Dermis microvascular lymphatic vessel endothelial cell (primary cell): ENCODE measurements around the gene ARCN1. TPM values are rescaled to one million over a fixed set of nuclear protein-coding genes. Genes with fewer than 3 reads are reported as not detected.

Source experiments
- DNase-seq, 2 donors: peaks; one replicate each; pipeline versions ENCODE4 v3.0.0 to v3.0.0-alpha.2; 2010; ENCODE audit warnings: low read depth in 2 of 2
- total RNA-seq: library from RNA; depleted of rRNA; stranded (reverse); fragments of >200 nt; gene quantifications from 2 replicates; pipeline ENCODE4 v1.2.1, GENCODE V29; 2014

The ARCN1 gene
- total RNA-seq, 1 donor from 2014 or later: 70.7 TPM

- no peak for DNase-seq
Observed at GRCh38 chr11:118635642-118636041, 63.4 kb downstream of the ARCN1 start.

- no peak for DNase-seq
Observed at GRCh38 chr11:118636569-118637290, 64.5 kb downstream of the ARCN1 start.

GRCh38 chr11:118638726-118639125, 66.5 kb downstream of the ARCN1 start:
- no peak for DNase-seq

DNA sequence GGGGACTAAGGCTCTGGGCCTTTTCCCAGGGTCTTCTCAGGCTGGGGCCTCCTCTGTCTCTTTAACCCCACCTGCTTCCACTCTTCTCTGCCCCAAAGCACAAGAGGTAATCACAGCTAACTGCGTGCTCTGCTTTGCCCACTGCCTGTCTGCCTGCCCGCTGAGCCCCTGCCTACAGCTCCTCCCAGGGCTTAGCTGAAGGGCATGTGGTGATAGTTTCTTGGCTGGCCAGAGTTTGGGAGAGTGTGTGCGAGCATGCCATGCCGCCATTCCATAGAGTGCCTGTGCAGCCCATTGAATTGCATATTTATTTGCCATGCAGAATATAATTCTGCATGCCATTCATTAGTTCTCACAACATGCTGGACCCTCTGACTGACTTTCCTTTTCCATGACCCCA, 67.7 kb downstream of the ARCN1 start:
- DNase-seq: no peak

DNA sequence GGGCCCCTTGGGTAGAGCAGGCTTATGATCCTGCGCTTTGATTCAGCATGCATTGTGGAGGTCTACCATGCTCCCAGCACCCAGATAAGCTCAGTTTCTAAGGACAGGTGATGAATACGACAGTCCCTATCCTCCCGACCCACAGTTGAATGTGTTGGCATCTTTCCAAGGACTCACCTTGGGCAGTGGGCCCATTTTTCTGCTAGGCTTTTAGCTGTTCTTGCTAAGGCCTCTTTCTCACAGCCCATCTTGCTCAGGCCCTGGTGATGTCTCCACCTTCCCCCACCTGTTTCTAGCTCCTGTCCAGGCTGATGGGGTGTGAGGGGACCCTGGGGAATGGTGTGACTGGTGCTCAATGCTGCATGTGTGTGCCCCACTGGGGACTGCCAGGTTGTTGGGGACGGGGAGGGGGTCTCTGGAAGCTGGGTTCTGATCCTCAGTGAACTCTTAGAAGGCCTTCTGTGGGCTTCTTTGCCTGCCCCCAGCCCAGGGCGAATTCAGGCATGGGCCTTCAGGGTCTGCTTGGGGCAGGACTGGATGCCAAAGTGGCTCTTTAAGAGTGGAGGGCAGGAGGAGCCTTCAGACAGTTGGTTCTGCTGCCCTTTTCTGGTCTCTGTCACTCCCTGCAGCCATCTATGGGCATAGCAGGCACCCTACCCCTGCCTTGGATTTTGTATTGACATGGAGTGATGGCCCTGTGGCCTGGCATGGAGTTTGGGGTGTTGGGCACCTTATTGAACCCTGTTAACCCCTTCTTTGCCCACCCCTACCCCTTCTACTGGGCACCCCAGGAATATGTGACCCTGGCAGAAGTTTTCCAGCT, 68.3 kb downstream of the ARCN1 start:
- DNase-seq: no peak

- DNase-seq: no peak
Observed at GRCh38 chr11:118641397-118642019, 69.3 kb downstream of the ARCN1 start.

- no peak for DNase-seq
Observed at GRCh38 chr11:118643142-118643994, 71.2 kb downstream of the ARCN1 start.

GRCh38 chr11:118643995-118644345, 71.8 kb downstream of the ARCN1 start:
- DNase-seq: no peak

- DNase-seq: no peak
Observed at GRCh38 chr11:118644496-118644895, 72.3 kb downstream of the ARCN1 start.

- no peak for DNase-seq
Observed at GRCh38 chr11:118645066-118645715, 73.0 kb downstream of the ARCN1 start.

GRCh38 chr11:118646393-118646792, 74.2 kb downstream of the ARCN1 start:
- DNase-seq: no peak

- no peak for DNase-seq
Observed at GRCh38 chr11:118648291-118648690, 76.1 kb downstream of the ARCN1 start.

- DNase-seq: no peak
Observed at GRCh38 chr11:118649941-118650340, 77.7 kb downstream of the ARCN1 start.

GRCh38 chr11:118650366-118650765, 78.2 kb downstream of the ARCN1 start:
- DNase-seq: no peak

DNA sequence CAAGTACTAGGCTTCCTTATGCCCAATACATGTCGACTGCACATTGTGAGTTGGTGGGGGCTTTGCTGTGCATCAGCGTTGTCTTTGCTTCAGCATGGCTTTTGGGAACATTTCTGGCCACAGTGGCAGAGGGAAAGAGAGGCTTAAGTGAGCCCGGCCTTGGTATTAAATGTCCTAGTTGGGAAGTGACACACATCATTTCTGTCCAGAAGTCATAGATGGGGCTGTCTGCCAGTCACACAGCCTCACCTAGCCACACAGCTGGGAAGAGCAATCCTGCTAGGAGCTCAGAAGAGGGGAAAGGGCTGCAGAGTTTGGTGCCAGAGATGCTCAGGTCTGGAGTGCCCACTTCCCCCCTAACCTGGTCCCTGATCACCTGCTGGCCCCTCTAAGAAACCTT, 79.6 kb downstream of the ARCN1 start:
- DNase-seq: no peak

Other genes with a start within 250 kb of the ARCN1 start
- gene CD3D, start 229.7 kb upstream of the ARCN1 start, total RNA-seq: not detected in 2 replicates
- gene CD3G, start 228.1 kb upstream of the ARCN1 start, total RNA-seq: not detected in 2 replicates
- 20.2 and 26.0 TPM in 2 replicates for gene UBE4A, start 212.8 kb upstream of the ARCN1 start, total RNA-seq
- gene ATP5MG, start 170.8 kb upstream of the ARCN1 start, total RNA-seq: 63.7 and 89.9 TPM in 2 replicates
- gene KMT2A, start 135.9 kb upstream of the ARCN1 start, total RNA-seq: 14.0 and 23.6 TPM in 2 replicates
- gene TTC36, start 44.9 kb upstream of the ARCN1 start, total RNA-seq: 0.64 and 0.76 TPM in 2 replicates
- gene TMEM25, start 41.2 kb upstream of the ARCN1 start, total RNA-seq: 14.0 and 15.8 TPM in 2 replicates
- 13.8 and 16.6 TPM in 2 replicates for gene IFT46, start 6.5 kb upstream of the ARCN1 start, total RNA-seq
- 20.7 and 27.6 TPM in 2 replicates for gene PHLDB1, start 35.2 kb downstream of the ARCN1 start, total RNA-seq
- gene TREH, start 107.2 kb downstream of the ARCN1 start, total RNA-seq: not detected in 2 replicates
- gene DDX6, start 218.8 kb downstream of the ARCN1 start, total RNA-seq: 85.2 and 92.0 TPM in 2 replicates